ENCODE results near the gene OCEL1.

DNA sequence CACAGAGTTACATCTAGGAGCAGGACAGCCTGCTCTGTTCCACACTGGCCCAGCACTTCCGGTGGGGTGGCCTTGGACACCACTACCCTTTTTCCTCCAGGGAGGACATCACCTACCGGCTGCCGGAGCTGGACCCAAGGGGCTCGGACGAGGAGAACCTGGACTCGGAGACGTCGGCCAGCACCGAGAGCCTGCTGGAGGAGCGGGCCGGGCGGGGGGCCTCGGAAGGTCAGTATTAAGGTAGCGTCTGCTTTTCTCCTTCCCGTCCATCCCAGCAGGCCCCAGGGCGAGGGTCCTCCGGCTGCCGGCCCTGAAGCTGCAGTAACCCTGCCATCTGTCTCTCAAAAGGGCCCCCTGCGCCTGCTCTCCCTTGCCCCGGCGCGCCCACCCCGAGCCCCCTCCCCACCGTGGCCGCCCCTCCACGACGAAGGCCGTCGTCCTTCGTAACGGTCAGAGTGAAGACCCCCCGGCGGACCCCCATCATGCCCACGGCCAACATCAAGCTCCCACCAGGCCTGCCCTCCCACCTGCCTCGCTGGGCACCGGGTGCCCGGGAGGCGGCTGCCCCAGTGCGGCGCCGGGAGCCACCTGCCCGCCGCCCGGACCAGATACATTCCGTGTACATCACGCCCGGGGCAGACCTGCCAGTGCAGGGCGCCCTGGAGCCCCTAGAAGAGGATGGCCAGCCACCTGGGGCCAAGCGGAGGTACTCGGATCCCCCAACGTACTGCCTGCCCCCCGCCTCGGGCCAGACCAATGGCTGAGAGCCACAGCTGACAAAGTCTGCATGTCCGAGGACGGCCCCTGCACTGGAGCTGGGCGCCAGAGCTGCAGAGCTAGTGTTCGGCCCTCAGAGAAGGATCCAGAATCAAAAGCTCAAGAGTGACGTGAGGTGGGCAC lies 14.2 kb upstream of the OCEL1 start:
- TF ChIP-seq, protein P1, sequence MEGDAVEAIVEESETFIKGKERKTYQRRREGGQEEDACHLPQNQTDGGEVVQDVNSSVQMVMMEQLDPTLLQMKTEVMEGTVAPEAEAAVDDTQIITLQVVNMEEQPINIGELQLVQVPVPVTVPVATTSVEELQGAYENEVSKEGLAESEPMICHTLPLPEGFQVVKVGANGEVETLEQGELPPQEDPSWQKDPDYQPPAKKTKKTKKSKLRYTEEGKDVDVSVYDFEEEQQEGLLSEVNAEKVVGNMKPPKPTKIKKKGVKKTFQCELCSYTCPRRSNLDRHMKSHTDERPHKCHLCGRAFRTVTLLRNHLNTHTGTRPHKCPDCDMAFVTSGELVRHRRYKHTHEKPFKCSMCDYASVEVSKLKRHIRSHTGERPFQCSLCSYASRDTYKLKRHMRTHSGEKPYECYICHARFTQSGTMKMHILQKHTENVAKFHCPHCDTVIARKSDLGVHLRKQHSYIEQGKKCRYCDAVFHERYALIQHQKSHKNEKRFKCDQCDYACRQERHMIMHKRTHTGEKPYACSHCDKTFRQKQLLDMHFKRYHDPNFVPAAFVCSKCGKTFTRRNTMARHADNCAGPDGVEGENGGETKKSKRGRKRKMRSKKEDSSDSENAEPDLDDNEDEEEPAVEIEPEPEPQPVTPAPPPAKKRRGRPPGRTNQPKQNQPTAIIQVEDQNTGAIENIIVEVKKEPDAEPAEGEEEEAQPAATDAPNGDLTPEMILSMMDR (IDR thresholded peaks at IDR 0.05; ENCODE audit: low read depth, low read length, poor library complexity, severe bottlenecking) = no peak
- no peak for TF ChIP-seq EZH2phosphoT487 (IDR thresholded peaks at IDR 0.05; ENCODE audit: borderline replicate concordance, low read length)

All from DOHH2 (cell line).